RPMI8226 (cell line): ENCODE data around the gene ZIC2.
"Not testable (repeated sequence)": the region's sequence is repeated elsewhere in the genome, so short reads cannot be mapped to it uniquely, and the experiment has no call there.

Source experiments
- DNase-seq: peaks from one replicate; pipeline ENCODE4 v3.0.0-alpha.2; 2015

The ZIC2 gene

GRCh38 chr13:100032642-100033041 is 51.1 kb downstream of the ZIC2 start:
- not testable (repeated sequence) for DNase-seq

- DNase-seq = no peak
These were observed 54.4 kb downstream of the ZIC2 start for GRCh38 chr13:100035936-100036335.
